Astrocyte (in vitro differentiated cells and primary cell): ENCODE measurements around the gene ATP1B1.

Experiments used
- EZH2 ChIP-seq: IDR thresholded peaks from 2 replicates; pipeline ENCODE4 v1.6.1; 2012; ENCODE audit warnings: mild to moderate bottlenecking, low read length, inconsistent platforms; ENCODE audit not compliant: insufficient read depth
- TF ChIP-seq, protein P1 (sequence below): IDR thresholded peaks from 2 replicates; pipeline ENCODE4 v1.5.1; 2011; ENCODE audit warnings: low read depth, mild to moderate bottlenecking, inconsistent platforms, low read length, moderate library complexity; ENCODE audit not compliant: insufficient read depth

GRCh38 chr1:169090900-169091311 is 15.6 kb upstream of the ATP1B1 start:
- TF ChIP-seq, protein P1, sequence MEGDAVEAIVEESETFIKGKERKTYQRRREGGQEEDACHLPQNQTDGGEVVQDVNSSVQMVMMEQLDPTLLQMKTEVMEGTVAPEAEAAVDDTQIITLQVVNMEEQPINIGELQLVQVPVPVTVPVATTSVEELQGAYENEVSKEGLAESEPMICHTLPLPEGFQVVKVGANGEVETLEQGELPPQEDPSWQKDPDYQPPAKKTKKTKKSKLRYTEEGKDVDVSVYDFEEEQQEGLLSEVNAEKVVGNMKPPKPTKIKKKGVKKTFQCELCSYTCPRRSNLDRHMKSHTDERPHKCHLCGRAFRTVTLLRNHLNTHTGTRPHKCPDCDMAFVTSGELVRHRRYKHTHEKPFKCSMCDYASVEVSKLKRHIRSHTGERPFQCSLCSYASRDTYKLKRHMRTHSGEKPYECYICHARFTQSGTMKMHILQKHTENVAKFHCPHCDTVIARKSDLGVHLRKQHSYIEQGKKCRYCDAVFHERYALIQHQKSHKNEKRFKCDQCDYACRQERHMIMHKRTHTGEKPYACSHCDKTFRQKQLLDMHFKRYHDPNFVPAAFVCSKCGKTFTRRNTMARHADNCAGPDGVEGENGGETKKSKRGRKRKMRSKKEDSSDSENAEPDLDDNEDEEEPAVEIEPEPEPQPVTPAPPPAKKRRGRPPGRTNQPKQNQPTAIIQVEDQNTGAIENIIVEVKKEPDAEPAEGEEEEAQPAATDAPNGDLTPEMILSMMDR = no peak
- no peak for TF ChIP-seq EZH2
